ENCODE measurements around the gene INPP1. TPM values are rescaled to one million over a fixed set of nuclear protein-coding genes. Genes with fewer than 3 reads are reported as not detected.

The INPP1 gene
- total and polyA plus RNA-seq, 2 of the 8 experiments (the other 6 are each of a cell fraction or from before 2014, with no cell fraction given): 0.88 to 3.0 TPM

- H4K5ac ChIP-seq (ENCODE audit: insufficient read length, low read depth, low read length): no peak overlapping the region
- H2BK15ac ChIP-seq (ENCODE audit: low read length): no peak overlapping the region
- H3K4me1 ChIP-seq (replicated peaks in 1 of 4; ENCODE audit: control insufficient read depth in 3 of 4, insufficient read depth in 4 of 4, low read length in 3 of 4): no peaks in the 10 kb centered on the region
- no peak overlapping the region for H4K91ac ChIP-seq (replicated peaks; ENCODE audit: insufficient read length, low read length)
- ChIA-PET CTCF (ENCODE audit: partially characterized antibody) (interaction anchor here (0.5 to 1.6 kb wide), 2 partner anchors 16 to 279 kb away, joined by 3 to 5 read pairs; no protein-coding TSS in a partner anchor), POLR2A (ENCODE audit: partially characterized antibody) (no interaction called here)
- DNase-seq (ENCODE audit: low read depth in 1 of 2, low spot score in 2 of 2) (no peak), FAIRE-seq (no peak)
- H3K79me2 ChIP-seq (ENCODE audit: control insufficient read depth in 1 of 2, insufficient read depth in 2 of 2, low read length in 2 of 2): no peaks in the 10 kb centered on the region; a peak in 1 of 4 replicates
- no peak overlapping the region for H2BK5ac ChIP-seq (ENCODE audit: low read depth, low read length)
- no peak overlapping the region for H3K27ac ChIP-seq (ENCODE audit: low read depth, low read length)
- no peak overlapping the region for H3K4ac ChIP-seq (replicated peaks; ENCODE audit: insufficient read length, low read depth, low read length)
- no peak overlapping the region for H3K9ac ChIP-seq (replicated peaks in 1 of 4; ENCODE audit: extremely low read depth in 1 of 4, low read depth in 3 of 4, low read length in 3 of 4)
- no peaks in the 10 kb centered on the region for H3K9me3 ChIP-seq (ENCODE audit: insufficient read depth in 2 of 2, low read depth in 1 of 2, low read length in 1 of 2)
- 85% methylated on average over 3 of the region's 3 CpGs; no CpG with 5 or more reads in 1 of the 2 experiments for WGBS, 2 experiments (ENCODE audit: extremely low coverage in 1 of 2, insufficient coverage in 1 of 2, insufficient read length in 1 of 2, insufficient replicate concordance in 2 of 2, low coverage in 1 of 2, low lambda C conversion rate in 2 of 2, missing lambda C conversion rate in 1 of 2)
- H3K4me2 ChIP-seq (ENCODE audit: insufficient read depth in 1 of 2, low read depth in 2 of 2, low read length in 2 of 2): no peak overlapping the region
- no peaks in the 10 kb centered on the region for H3K79me1 ChIP-seq (ENCODE audit: low read depth, low read length)
- H3K56ac ChIP-seq (replicated peaks; ENCODE audit: insufficient read length, low read depth, low read length): no peak overlapping the region
- no peaks in the 10 kb centered on the region for H4K20me1 ChIP-seq (replicated peaks in 1 of 2; ENCODE audit: control insufficient read depth in 1 of 2, insufficient read depth in 2 of 2, low read length in 2 of 2)
- no peaks in the 10 kb centered on the region for H3K27me3 ChIP-seq (replicated peaks in 1 of 4; ENCODE audit: control insufficient read depth in 3 of 4, extremely low read depth in 1 of 4, insufficient read depth in 3 of 4, low read length in 3 of 4)
- H3K14ac ChIP-seq (ENCODE audit: insufficient read length): no peak overlapping the region
- H3K36me3 ChIP-seq (ENCODE audit: control insufficient read depth in 2 of 4, insufficient read depth in 4 of 4, low read length in 3 of 4): no peaks in the 10 kb centered on the region
- H3K18ac ChIP-seq (ENCODE audit: extremely low read depth, low read length): no peak overlapping the region
- no peak overlapping the region for H2BK120ac ChIP-seq (replicated peaks; ENCODE audit: low read depth, low read length)
- no peak overlapping the region for H3K23ac ChIP-seq (ENCODE audit: insufficient read length)
- H3K23me2 ChIP-seq (ENCODE audit: low read depth, low read length): no peaks in the 10 kb centered on the region
- H4K8ac ChIP-seq (ENCODE audit: extremely low read depth, insufficient read depth, low read length): no peak overlapping the region
- H2BK20ac ChIP-seq (ENCODE audit: low read length): no peak overlapping the region
- H2BK12ac ChIP-seq (ENCODE audit: low read depth, low read length): no peak overlapping the region
- H2AFZ ChIP-seq (ENCODE audit: low read length): no peak overlapping the region
- no peak for TF ChIP-seq ASH2L (IDR thresholded peaks at IDR 0.05; ENCODE audit: low read length)
- no peak overlapping the region for H3K4me3 ChIP-seq (ENCODE audit: extremely low read depth in 1 of 4, insufficient read depth in 2 of 4, low read depth in 3 of 4, low read length in 4 of 4)
- H2AK5ac ChIP-seq (ENCODE audit: low read depth, low read length): no peak overlapping the region
These were observed 17.6 kb downstream of the INPP1 start for GRCh38 chr2:190360965-190361364.

Data from H1 (cell line).